ES-I3 (cell line): ENCODE results near the gene ZFAND3.

Source experiments
- H3K36me3 ChIP-seq: 2 replicates; pipeline ENCODE4 v1.6.1; 2013; ENCODE audit warnings: mild to moderate bottlenecking, low read length, control low read depth, moderate library complexity; ENCODE audit not compliant: insufficient read depth
- H3K4me1 ChIP-seq: 2 replicates; pipeline ENCODE4 v1.6.1; 2013; ENCODE audit warnings: mild to moderate bottlenecking, control low read depth, low read length; ENCODE audit not compliant: insufficient read depth
- H3K9ac ChIP-seq: 2 replicates; pipeline ENCODE4 v1.6.1; 2013; ENCODE audit warnings: low read depth, mild to moderate bottlenecking, low read length, moderate library complexity
- H3K9me3 ChIP-seq: 2 replicates; pipeline ENCODE4 v1.6.1; 2013; ENCODE audit warnings: mild to moderate bottlenecking, low read length, moderate library complexity; ENCODE audit not compliant: control insufficient read depth, insufficient read depth

ZFAND3 gene

GRCh38 chr6:37897321-37897720, 77.8 kb downstream of the ZFAND3 start:
- H3K4me1 ChIP-seq, result peaks cover 7% of the 10 kb centered on the region; the same call in 1 of the 2 replicates
- no peaks in the 10 kb centered on the region for H3K9me3 ChIP-seq
- H3K9ac ChIP-seq, result no peak overlapping the region
- H3K36me3 ChIP-seq, result no peaks in the 10 kb centered on the region

GRCh38 chr6:37897818-37898515, 78.4 kb downstream of the ZFAND3 start:
- Histone ChIP-seq H3K4me1 (peaks cover 7% of the 10 kb centered on the region; the same call in 1 of the 2 replicates), H3K9me3 (no peaks in the 10 kb centered on the region)

GRCh38 chr6:37903351-37904340, 84.1 kb downstream of the ZFAND3 start:
- Histone ChIP-seq H3K36me3 (no peaks in the 10 kb centered on the region), H3K9me3 (no peaks in the 10 kb centered on the region), H3K4me1 (peaks cover 9% of the 10 kb centered on the region; the same call in 1 of the 2 replicates), H3K9ac (no peak overlapping the region)

More at GRCh38 chr6:37897818-37898515, 78.4 kb downstream of the ZFAND3 start:
- Histone ChIP-seq H3K9ac (no peak overlapping the region), H3K36me3 (no peaks in the 10 kb centered on the region)

GRCh38 chr6:37904590-37904989, 85.1 kb downstream of the ZFAND3 start:
- Histone ChIP-seq H3K9ac (no peak overlapping the region), H3K36me3 (no peaks in the 10 kb centered on the region), H3K4me1 (peaks cover 9% of the 10 kb centered on the region; the same call in 1 of the 2 replicates), H3K9me3 (no peaks in the 10 kb centered on the region)

GRCh38 chr6:37906121-37906520, 86.6 kb downstream of the ZFAND3 start:
- H3K36me3 ChIP-seq, result no peaks in the 10 kb centered on the region
- H3K4me1 ChIP-seq, result peaks cover 9% of the 10 kb centered on the region; the same call in 1 of the 2 replicates
- H3K9me3 ChIP-seq, result no peaks in the 10 kb centered on the region
- no peak overlapping the region for H3K9ac ChIP-seq

- Histone ChIP-seq H3K9ac (no peak overlapping the region), H3K4me1 (no peaks in the 10 kb centered on the region), H3K36me3 (no peaks in the 10 kb centered on the region), H3K9me3 (no peaks in the 10 kb centered on the region)
These were observed 91.5 kb downstream of the ZFAND3 start for GRCh38 chr6:37910998-37911397.

- no peaks in the 10 kb centered on the region for H3K9me3 ChIP-seq
- no peaks in the 10 kb centered on the region for H3K4me1 ChIP-seq
- no peaks in the 10 kb centered on the region for H3K36me3 ChIP-seq
- no peak overlapping the region for H3K9ac ChIP-seq
These were observed 93.7 kb downstream of the ZFAND3 start for GRCh38 chr6:37913210-37913609.

- H3K4me1 ChIP-seq, result 0 out of 2 replicates have a peak, but pooled peaks cover 11% of the 10 kb centered on the region
- H3K9me3 ChIP-seq, result no peaks in the 10 kb centered on the region
- no peaks in the 10 kb centered on the region for H3K36me3 ChIP-seq
- no peak overlapping the region for H3K9ac ChIP-seq
These were observed 95.9 kb downstream of the ZFAND3 start for GRCh38 chr6:37915463-37915862.

- Histone ChIP-seq H3K4me1 (peaks cover 13% of the 10 kb centered on the region; the same call in 1 of the 2 replicates), H3K9ac (no peak overlapping the region), H3K36me3 (no peaks in the 10 kb centered on the region), H3K9me3 (no peaks in the 10 kb centered on the region)
These were observed 96.6 kb downstream of the ZFAND3 start for GRCh38 chr6:37916149-37916548.

GRCh38 chr6:37916675-37917074, 97.1 kb downstream of the ZFAND3 start:
- H3K9me3 ChIP-seq, result no peaks in the 10 kb centered on the region

GRCh38 chr6:37917566-37917965, 98.0 kb downstream of the ZFAND3 start:
- Histone ChIP-seq H3K4me1 (peaks cover 15% of the 10 kb centered on the region; the same call in 1 of the 2 replicates), H3K9me3 (no peaks in the 10 kb centered on the region)

More at GRCh38 chr6:37916675-37917074, 97.1 kb downstream of the ZFAND3 start:
- Histone ChIP-seq H3K4me1 (peaks cover 15% of the 10 kb centered on the region; the same call in 1 of the 2 replicates), H3K36me3 (no peaks in the 10 kb centered on the region), H3K9ac (no peak overlapping the region)

GRCh38 chr6:37919417-37920157, 100.1 kb downstream of the ZFAND3 start:
- Histone ChIP-seq H3K36me3 (no peaks in the 10 kb centered on the region), H3K9me3 (no peaks in the 10 kb centered on the region), H3K4me1 (peaks cover 15% of the 10 kb centered on the region; the same call in 1 of the 2 replicates), H3K9ac (no peak overlapping the region)

More at GRCh38 chr6:37917566-37917965, 98.0 kb downstream of the ZFAND3 start:
- Histone ChIP-seq H3K36me3 (no peaks in the 10 kb centered on the region), H3K9ac (no peak overlapping the region)

- H3K9ac ChIP-seq, result no peak overlapping the region
- no peaks in the 10 kb centered on the region for H3K36me3 ChIP-seq
- H3K4me1 ChIP-seq, result peaks cover 15% of the 10 kb centered on the region; the same call in 1 of the 2 replicates
These were observed 101.1 kb downstream of the ZFAND3 start for GRCh38 chr6:37920667-37921066.

GRCh38 chr6:37922563-37922962, 103.0 kb downstream of the ZFAND3 start:
- H3K4me1 ChIP-seq, result peaks cover 31% of the 10 kb centered on the region
- no peak overlapping the region for H3K9ac ChIP-seq
- no peaks in the 10 kb centered on the region for H3K36me3 ChIP-seq
- H3K9me3 ChIP-seq, result no peaks in the 10 kb centered on the region

More at GRCh38 chr6:37920667-37921066, 101.1 kb downstream of the ZFAND3 start:
- H3K9me3 ChIP-seq, result no peaks in the 10 kb centered on the region
